ENCODE data around the gene DIP2C. TPM values are rescaled to one million over a fixed set of nuclear protein-coding genes. Genes with fewer than 3 reads are reported as not detected.

The DIP2C gene
- total and polyA plus RNA-seq, 2 donors (not counting 1 experiment from before 2014, with no cell fraction given) = 1.3 to 1.9 TPM

GRCh38 chr10:637221-637620 is 52.2 kb downstream of the DIP2C start:
- DNase-seq (no peak), ATAC-seq (ENCODE audit: low read depth) (no peak)
- no peaks in the 10 kb centered on the region for H3K79me2 ChIP-seq (ENCODE audit: control insufficient read depth, insufficient read depth, low read length)
- peaks cover 0 to 8% (median 0%) of the 10 kb centered on the region in 4 experiments for H3K27me3 ChIP-seq (replicated peaks in 1 of 4; ENCODE audit: control extremely low read depth in 1 of 4, control insufficient read depth in 3 of 4, insufficient read depth in 4 of 4, low read length in 3 of 4)
- H3K4me1 Mint-ChIP-seq = no peaks in the 10 kb centered on the region
- intact Hi-C loops (cut with micrococcal nuclease) = no loop called here
- H3K4me3 ChIP-seq (ENCODE audit: control extremely low read depth in 1 of 5, extremely low read depth in 1 of 5, insufficient read depth in 1 of 5, low read depth in 2 of 5, low read length in 4 of 5) = no peak overlapping the region
- WGBS (ENCODE audit: insufficient coverage) = 64% methylated on average over 8 of the region's 8 CpGs
- H4K20me1 ChIP-seq (ENCODE audit: control insufficient read depth, insufficient read depth, low read length, poor library complexity, severe bottlenecking) = no peaks in the 10 kb centered on the region
- H3K9me3 ChIP-seq (ENCODE audit: control extremely low read depth in 1 of 3, control insufficient read depth in 2 of 3, insufficient read depth in 1 of 3, low read length in 2 of 3) = no peaks in the 10 kb centered on the region
- no peak overlapping the region for H3K4me3 Mint-ChIP-seq
- H3K27me3 Mint-ChIP-seq = peaks cover 17% of the 10 kb centered on the region
- POLR2A ChIA-PET = no interaction called here
- no peak overlapping the region for H3K27ac ChIP-seq (ENCODE audit: low read length in 2 of 2)
- H3K36me3 ChIP-seq (replicated peaks in 1 of 2; ENCODE audit: control extremely low read depth in 1 of 2, control insufficient read depth in 1 of 2, extremely low read depth in 1 of 2, insufficient read depth in 2 of 2, low read length in 1 of 2) = no peaks in the 10 kb centered on the region
- no peaks in the 10 kb centered on the region for H3K4me1 ChIP-seq (ENCODE audit: control insufficient read depth in 2 of 2, insufficient read depth in 2 of 2, low read length in 2 of 2)
- H3K9ac ChIP-seq (ENCODE audit: low read length) = no peak overlapping the region
- no peak overlapping the region for H3K27ac Mint-ChIP-seq
- H2AFZ ChIP-seq (ENCODE audit: insufficient read depth, low read depth, low read length, poor library complexity, severe bottlenecking) = no peak overlapping the region
- no peaks in the 10 kb centered on the region for H3K9me3 Mint-ChIP-seq (ENCODE audit: insufficient read depth)
- no peak for TF ChIP-seq EZH2 (IDR thresholded peaks at IDR 0.05; ENCODE audit: borderline replicate concordance, insufficient read depth, low read depth, low read length, poor library complexity, severe bottlenecking)
- no peak for TF ChIP-seq CTCF (IDR thresholded peaks at IDR 0.05)
- no peak overlapping the region for H3K4me2 ChIP-seq (replicated peaks; ENCODE audit: low read depth, low read length, poor library complexity, severe bottlenecking)
- CTCF ChIA-PET = no interaction called here

- H3K9me3 ChIP-seq (ENCODE audit: control extremely low read depth in 1 of 3, control insufficient read depth in 2 of 3, insufficient read depth in 1 of 3, low read length in 2 of 3) = no peaks in the 10 kb centered on the region
- Mint-ChIP-seq H3K27me3 (peaks cover 17% of the 10 kb centered on the region), H3K27ac (no peak overlapping the region), H3K4me3 (no peak overlapping the region), H3K4me1 (no peaks in the 10 kb centered on the region), H3K9me3 (ENCODE audit: insufficient read depth) (no peaks in the 10 kb centered on the region)
- H3K4me1 ChIP-seq (ENCODE audit: control insufficient read depth in 2 of 2, insufficient read depth in 2 of 2, low read length in 2 of 2) = no peaks in the 10 kb centered on the region
- H4K20me1 ChIP-seq (ENCODE audit: control insufficient read depth, insufficient read depth, low read length, poor library complexity, severe bottlenecking) = no peaks in the 10 kb centered on the region
- no peaks in the 10 kb centered on the region for H3K79me2 ChIP-seq (ENCODE audit: control insufficient read depth, insufficient read depth, low read length)
- no peak overlapping the region for H3K4me2 ChIP-seq (replicated peaks; ENCODE audit: low read depth, low read length, poor library complexity, severe bottlenecking)
- H3K4me3 ChIP-seq (ENCODE audit: control extremely low read depth in 1 of 5, extremely low read depth in 1 of 5, insufficient read depth in 1 of 5, low read depth in 2 of 5, low read length in 4 of 5) = no peak overlapping the region
- WGBS (ENCODE audit: insufficient coverage) = 61% methylated on average over 19 of the region's 19 CpGs
- no peaks in the 10 kb centered on the region for H3K36me3 ChIP-seq (replicated peaks in 1 of 2; ENCODE audit: control extremely low read depth in 1 of 2, control insufficient read depth in 1 of 2, extremely low read depth in 1 of 2, insufficient read depth in 2 of 2, low read length in 1 of 2)
- H3K27me3 ChIP-seq (replicated peaks in 1 of 4; ENCODE audit: control extremely low read depth in 1 of 4, control insufficient read depth in 3 of 4, insufficient read depth in 4 of 4, low read length in 3 of 4) = peaks cover 0 to 8% (median 0%) of the 10 kb centered on the region in 4 experiments
- ATAC-seq (ENCODE audit: low read depth) (no peak), DNase-seq (no peak)
- no peak for TF ChIP-seq EZH2 (IDR thresholded peaks at IDR 0.05; ENCODE audit: borderline replicate concordance, insufficient read depth, low read depth, low read length, poor library complexity, severe bottlenecking)
- TF ChIP-seq CTCF (IDR thresholded peaks at IDR 0.05) = no peak
- no peak overlapping the region for H2AFZ ChIP-seq (ENCODE audit: insufficient read depth, low read depth, low read length, poor library complexity, severe bottlenecking)
- intact Hi-C loops (cut with micrococcal nuclease) = no loop called here
- CTCF ChIA-PET = no interaction called here
- POLR2A ChIA-PET = no interaction called here
- no peak overlapping the region for H3K9ac ChIP-seq (ENCODE audit: low read length)
- no peak overlapping the region for H3K27ac ChIP-seq (ENCODE audit: low read length in 2 of 2)
Observed at GRCh38 chr10:636769-637168, 52.7 kb downstream of the DIP2C start.
